SK-N-SH (cell line): Measurements from ENCODE around the gene CAMK2B. TPM values are rescaled to one million over a fixed set of nuclear protein-coding genes. Genes with fewer than 3 reads are reported as not detected.

Experiments
- CTCF ChIA-PET: fragments of 300-600, 350-600 bp; formaldehyde crosslinking; extraction: SDS; loops from one replicate; lab custom pipeline; 2021; lab: Yijun Ruan, JAX
- POLR2A ChIA-PET: fragments of 350-600 bp; sonication (Branson Sonifier 250); formaldehyde crosslinking; extraction: SDS; loops from one replicate; lab custom pipeline; 2020; ENCODE audit warnings: antibody characterized with exemption, inconsistent platforms; lab: Yijun Ruan, JAX
- DNase-seq: peaks from one replicate; pipeline ENCODE4 v3.0.0; 2012
- H2AFZ ChIP-seq: fragments of 200-600 bp; sonication (generic); 2 replicates; pipeline ENCODE4 v1.8.1; 2016; ENCODE audit warnings: antibody characterized with exemption, mild to moderate bottlenecking, low read depth
- H3F3A ChIP-seq: fragments of 200-600 bp; sonication (generic); replicated peaks from 2 replicates; pipeline ENCODE3; 2016; ENCODE audit warnings: antibody characterized with exemption, mild to moderate bottlenecking; ENCODE audit not compliant: insufficient read depth
- H3K27ac ChIP-seq, 2 experiments: fragments of 200-500 bp in 1 of 2; fragments of 200-600 bp in 1 of 2; sonication (Bioruptor generic) in 1 of 2; sonication (generic), shearing (Covaris generic) in 1 of 2; 2 replicates each; pipeline versions ENCODE4 v1.5.1 to v1.6.1; 2014 to 2016; ENCODE audit warnings: low read depth in 2 of 2, inconsistent platforms in 1 of 2, low read length in 1 of 2, mild to moderate bottlenecking in 1 of 2, mixed read lengths in 1 of 2
- H3K27me3 ChIP-seq: fragments of 200-600 bp; sonication (generic), shearing (Covaris generic); 2 replicates; pipeline ENCODE4 v1.6.1; 2016; ENCODE audit warnings: mixed run types; ENCODE audit not compliant: insufficient read depth
- H3K36me3 ChIP-seq, 2 experiments: fragments of 200-500 bp in 1 of 2; fragments of 200-600 bp in 1 of 2; sonication (Bioruptor generic) in 1 of 2; sonication (generic) in 1 of 2; replicated peaks in 1 of 2; 2 replicates each; pipeline versions ENCODE3 to v1.5.1; 2014 to 2016; ENCODE audit warnings: low read length in 1 of 2, mild to moderate bottlenecking in 1 of 2; ENCODE audit not compliant: insufficient read depth in 2 of 2, control insufficient read depth in 1 of 2
- H3K4me1 ChIP-seq, 2 experiments: fragments of 200-500 bp in 1 of 2; fragments of 200-600 bp in 1 of 2; sonication (Bioruptor generic) in 1 of 2; sonication (generic), shearing (Covaris generic) in 1 of 2; 2 replicates each; pipeline versions ENCODE4 v1.5.1 to v1.6.1; 2014 to 2016; ENCODE audit warnings: low read depth in 1 of 2, low read length in 1 of 2, mixed run types in 1 of 2; ENCODE audit not compliant: insufficient read depth in 2 of 2, control insufficient read depth in 1 of 2
- H3K4me2 ChIP-seq: fragments of 200-600 bp; sonication (generic), shearing (Covaris generic); 2 replicates; pipeline ENCODE4 v1.6.1; 2017; ENCODE audit warnings: mixed run types
- H3K4me3 ChIP-seq, 2 experiments: fragments of 200-500 bp in 1 of 2; fragments of 200-600 bp in 1 of 2; sonication (Bioruptor generic) in 1 of 2; sonication (generic), shearing (Covaris generic) in 1 of 2; 2 replicates each; pipeline versions ENCODE4 v1.5.1 to v1.8.1; 2014 to 2016; ENCODE audit warnings: low read depth in 2 of 2, inconsistent platforms in 1 of 2, low read length in 1 of 2, mild to moderate bottlenecking in 1 of 2, mixed read lengths in 1 of 2, moderate library complexity in 1 of 2
- H3K79me2 ChIP-seq: fragments of 200-600 bp; sonication (generic); 2 replicates; pipeline ENCODE4 v1.8.1; 2017; ENCODE audit warnings: mild to moderate bottlenecking; ENCODE audit not compliant: insufficient read depth
- H3K9ac ChIP-seq: fragments of 200-600 bp; sonication (generic); 2 replicates; pipeline ENCODE4 v1.6.1; 2017; ENCODE audit warnings: mixed run types
- H3K9me2 ChIP-seq: fragments of 200-600 bp; sonication (generic); 2 replicates; pipeline ENCODE4 v1.6.1; 2017; ENCODE audit warnings: mixed run types
- H3K9me3 ChIP-seq: fragments of 200-600 bp; sonication (generic); 2 replicates; pipeline ENCODE4 v1.6.1; 2017; ENCODE audit warnings: mixed run types, mild to moderate bottlenecking, moderate library complexity
- H4K20me1 ChIP-seq: fragments of 200-600 bp; sonication (generic); 2 replicates; pipeline ENCODE4 v1.6.1; 2017; ENCODE audit warnings: mild to moderate bottlenecking, mixed run types; ENCODE audit not compliant: insufficient read depth
- ELF1 ChIP-seq: IDR thresholded peaks from 2 replicates; pipeline ENCODE4 v1.4.0; 2012
- EP300 ChIP-seq, 2 experiments: IDR thresholded peaks; 2 replicates each; pipeline versions ENCODE4 v1.4.0 to v1.6.1; 2012; ENCODE audit warnings: borderline replicate concordance in 1 of 2, low read depth in 1 of 2, low read length in 1 of 2
- EZH2phosphoT487 ChIP-seq: fragments of 200-600 bp; sonication (generic); IDR thresholded peaks from 2 replicates; pipeline ENCODE4 v1.6.1; 2017; ENCODE audit warnings: low read depth, mixed run types, mild to moderate bottlenecking, antibody characterized with exemption, moderate library complexity, borderline replicate concordance
- FOXJ3 ChIP-seq: sonication (generic); formaldehyde crosslinking; IDR thresholded peaks from 2 replicates; pipeline ENCODE4 v1.5.1; 2020; ENCODE audit warnings: mild to moderate bottlenecking, missing genetic modification reagents
- MEF2A ChIP-seq: IDR thresholded peaks from 2 replicates; pipeline ENCODE4 v1.4.0; 2012; ENCODE audit warnings: low read depth, borderline replicate concordance
- NRF1 ChIP-seq: IDR thresholded peaks from 2 replicates; pipeline ENCODE4 v1.6.1; 2012; ENCODE audit warnings: low read depth, mild to moderate bottlenecking, low read length
- PBX3 ChIP-seq: IDR thresholded peaks from 2 replicates; pipeline ENCODE4; 2012
- RCOR1 ChIP-seq: fragments of 150-350 bp; IDR thresholded peaks from 2 replicates; pipeline ENCODE4 v1.6.1; 2017; ENCODE audit warnings: antibody characterized with exemption, low read length
- RXRA ChIP-seq: IDR thresholded peaks from 2 replicates; pipeline ENCODE4 v1.4.0; 2012; ENCODE audit warnings: low read depth, mild to moderate bottlenecking, borderline replicate concordance
- SIN3A ChIP-seq: IDR thresholded peaks from 2 replicates; pipeline ENCODE4 v1.6.1; 2012; ENCODE audit warnings: low read depth, mild to moderate bottlenecking, low read length, moderate library complexity, borderline replicate concordance
- SMC3 ChIP-seq: IDR thresholded peaks from 2 replicates; pipeline ENCODE4 v1.6.1; 2012; ENCODE audit warnings: low read depth, low read length, improper control_type of control experiment
- TCF12 ChIP-seq: IDR thresholded peaks from 2 replicates; pipeline ENCODE4 v1.4.0; 2012
- TEAD4 ChIP-seq: IDR thresholded peaks from 2 replicates; pipeline ENCODE4 v1.4.0; 2012; ENCODE audit warnings: mild to moderate bottlenecking, borderline replicate concordance; ENCODE audit not compliant: insufficient read depth
- YY1 ChIP-seq: IDR thresholded peaks from 2 replicates; pipeline ENCODE4 v1.4.0; 2012; ENCODE audit warnings: low read depth, mild to moderate bottlenecking
- ZBTB33 ChIP-seq: IDR thresholded peaks from 2 replicates; pipeline ENCODE4 v1.4.0; 2012; ENCODE audit warnings: low read depth, borderline replicate concordance
- WGBS: methylation state at CpG from one replicate; pipeline ENCODE4 v1.1.6; 2017; ENCODE audit warnings: low lambda C conversion rate; 5-methylcytosine and 5-hydroxymethylcytosine counted together
- polyA plus RNA-seq, 3 experiments: library from polyadenylated mRNA; depleted of rRNA; stranded (reverse); fragments of >200 nt; gene quantifications; 2 replicates each; pipeline ENCODE4 v1.2.3, GENCODE V29; 2012
- TF ChIP-seq, protein P1 (sequence below): fragments of 200-600 bp; sonication (generic); IDR thresholded peaks from 2 replicates; pipeline ENCODE4 v1.6.1; 2017; ENCODE audit warnings: antibody characterized with exemption, mild to moderate bottlenecking, moderate library complexity
- TF ChIP-seq, protein P2 (sequence below): IDR thresholded peaks from 2 replicates; pipeline ENCODE4 v1.6.1; 2012; ENCODE audit warnings: mild to moderate bottlenecking, low read depth, low read length, moderate library complexity

CAMK2B gene
- polyA plus RNA-seq, 1 of the 3 experiments (the other 2 are of a cell fraction) = 0.20 TPM

DNA sequence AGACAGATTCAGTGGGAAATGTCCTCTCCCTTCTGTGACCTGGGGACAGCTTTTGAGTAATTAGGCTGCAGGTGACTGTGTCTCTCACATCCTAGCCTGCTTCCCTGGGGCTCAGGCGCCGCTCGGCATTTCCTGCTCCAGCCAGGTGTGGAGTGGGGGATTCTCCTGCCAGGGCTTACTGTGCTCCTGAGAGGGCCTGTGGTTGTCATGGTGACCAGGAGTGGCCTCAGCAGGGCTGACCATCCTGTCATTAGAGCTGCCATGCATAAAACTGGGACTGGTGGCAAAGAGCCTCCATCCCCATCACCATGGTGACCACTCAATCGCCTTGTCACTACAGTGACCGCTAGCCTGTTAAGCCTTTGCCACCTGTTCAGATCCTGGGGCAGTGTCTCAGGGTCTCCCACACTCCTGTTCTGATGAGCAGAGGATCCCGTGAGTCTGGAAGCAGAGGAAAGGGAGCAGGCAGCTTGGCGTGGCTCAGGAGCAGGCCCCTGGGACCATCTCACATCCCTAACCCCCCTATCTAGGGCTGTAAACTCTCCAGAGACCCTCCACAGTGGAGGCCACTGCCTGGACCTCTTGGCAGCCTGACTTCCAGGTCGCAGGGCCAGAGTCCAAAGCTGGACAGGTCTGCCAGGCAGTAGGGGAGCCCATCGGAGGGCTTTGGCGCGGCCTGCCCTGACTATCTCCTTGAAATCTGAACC, 136.0 kb downstream of the CAMK2B start, which contains the start of gene GCK:
Gene GCK (minus strand): TSS at position 154 of the 707 bp plus-strand sequence. CDS start 486 bp downstream, outside the sequence.
- ChIA-PET CTCF (interaction anchor here (0.6 to 1.6 kb wide), 5 partner anchors 44 to 117 kb away, joined by 3 to 5 read pairs (median 3); no protein-coding TSS in a partner anchor), POLR2A (no interaction called here)
- Histone ChIP-seq H3K27ac (no peak within 1 kb of the TSS), H3F3A (peaks cover 4% of the 10 kb centered on the region), H3K9me3 (no peaks in the 10 kb centered on the region), H3K4me1 (peaks cover 0 to 8% of the 10 kb centered on the region in 2 experiments; a peak in 2 of 4 replicates), H3K79me2 (no peaks in the 10 kb centered on the region), H3K9ac (no peak within 1 kb of the TSS), H4K20me1 (no peaks in the 10 kb centered on the region), H3K36me3 (no peaks in the 10 kb centered on the region), H2AFZ (no peak within 1 kb of the TSS), H3K4me3 (no peak within 1 kb of the TSS), H3K4me2 (no peak within 1 kb of the TSS), H3K9me2 (no peaks in the 10 kb centered on the region), H3K27me3 (no peaks in the 10 kb centered on the region)
- 78% methylated on average over 8 of the region's 11 CpGs for WGBS
- DNase-seq = no peak
- TF ChIP-seq TEAD4 = no peak
- TF ChIP-seq NRF1 = no peak
- TF ChIP-seq EZH2phosphoT487 = no peak
- TF ChIP-seq TCF12 = no peak
- TF ChIP-seq MEF2A = no peak
- TF ChIP-seq, protein P1, sequence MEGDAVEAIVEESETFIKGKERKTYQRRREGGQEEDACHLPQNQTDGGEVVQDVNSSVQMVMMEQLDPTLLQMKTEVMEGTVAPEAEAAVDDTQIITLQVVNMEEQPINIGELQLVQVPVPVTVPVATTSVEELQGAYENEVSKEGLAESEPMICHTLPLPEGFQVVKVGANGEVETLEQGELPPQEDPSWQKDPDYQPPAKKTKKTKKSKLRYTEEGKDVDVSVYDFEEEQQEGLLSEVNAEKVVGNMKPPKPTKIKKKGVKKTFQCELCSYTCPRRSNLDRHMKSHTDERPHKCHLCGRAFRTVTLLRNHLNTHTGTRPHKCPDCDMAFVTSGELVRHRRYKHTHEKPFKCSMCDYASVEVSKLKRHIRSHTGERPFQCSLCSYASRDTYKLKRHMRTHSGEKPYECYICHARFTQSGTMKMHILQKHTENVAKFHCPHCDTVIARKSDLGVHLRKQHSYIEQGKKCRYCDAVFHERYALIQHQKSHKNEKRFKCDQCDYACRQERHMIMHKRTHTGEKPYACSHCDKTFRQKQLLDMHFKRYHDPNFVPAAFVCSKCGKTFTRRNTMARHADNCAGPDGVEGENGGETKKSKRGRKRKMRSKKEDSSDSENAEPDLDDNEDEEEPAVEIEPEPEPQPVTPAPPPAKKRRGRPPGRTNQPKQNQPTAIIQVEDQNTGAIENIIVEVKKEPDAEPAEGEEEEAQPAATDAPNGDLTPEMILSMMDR = no peak
- TF ChIP-seq RCOR1 = no peak

DNA sequence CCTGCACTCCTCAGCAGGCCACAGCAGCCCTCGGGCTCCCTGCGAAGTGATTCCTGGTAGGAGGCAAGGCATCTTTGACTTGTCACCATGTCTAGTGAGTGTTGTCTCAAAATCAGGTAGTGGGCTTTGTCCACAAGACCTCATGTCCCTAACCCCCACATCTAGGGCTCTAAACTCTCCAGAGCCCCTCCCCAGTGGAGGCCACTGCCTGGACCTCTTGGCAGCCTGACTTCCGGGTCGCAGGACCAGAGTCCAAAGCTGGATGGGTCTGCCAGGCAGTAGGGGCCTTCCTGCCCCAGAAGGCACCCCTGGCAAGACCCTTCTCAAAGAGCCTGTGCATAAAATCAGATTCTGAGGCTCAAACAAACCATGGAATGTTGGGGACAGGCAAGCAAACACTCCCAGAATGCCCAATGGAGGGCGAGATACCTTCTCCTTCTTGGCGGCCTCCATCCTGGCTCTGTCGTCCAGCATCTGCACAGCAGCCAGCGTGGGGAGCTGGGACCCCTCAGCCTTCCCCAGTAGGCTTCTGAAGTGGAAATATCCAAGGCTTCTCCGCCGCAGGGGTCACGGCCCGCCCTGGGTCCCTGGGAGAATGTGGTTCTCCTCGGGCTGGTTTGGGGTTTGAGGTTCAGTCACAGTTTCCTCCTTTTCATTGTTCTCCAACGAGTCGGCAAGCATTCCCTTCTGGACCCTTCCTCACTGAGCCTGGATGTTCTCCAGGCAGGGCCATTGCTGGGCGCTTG, 136.7 kb downstream of the CAMK2B start:
- WGBS = 71% methylated on average over 14 of the region's 16 CpGs
- Histone ChIP-seq H3K9me2 (no peaks in the 10 kb centered on the region), H3K27me3 (no peaks in the 10 kb centered on the region), H3K4me2 (no peak overlapping the region), H3K4me3 (no peak overlapping the region), H3K27ac (no peak overlapping the region), H3K79me2 (no peaks in the 10 kb centered on the region), H3K9ac (no peak overlapping the region), H3K9me3 (no peaks in the 10 kb centered on the region), H3K36me3 (no peaks in the 10 kb centered on the region), H2AFZ (no peak overlapping the region), H3F3A (peaks cover 4% of the 10 kb centered on the region), H4K20me1 (no peaks in the 10 kb centered on the region), H3K4me1 (peaks cover 0 to 11% of the 10 kb centered on the region in 2 experiments; a peak in 2 of 4 replicates)
- ChIA-PET POLR2A (no interaction called here), CTCF (interaction anchor here (0.6 to 1.5 kb wide), 2 partner anchors 44 to 116 kb away, joined by 3 to 5 read pairs; no protein-coding TSS in a partner anchor)
- DNase-seq = no peak
- TF ChIP-seq, protein P2, sequence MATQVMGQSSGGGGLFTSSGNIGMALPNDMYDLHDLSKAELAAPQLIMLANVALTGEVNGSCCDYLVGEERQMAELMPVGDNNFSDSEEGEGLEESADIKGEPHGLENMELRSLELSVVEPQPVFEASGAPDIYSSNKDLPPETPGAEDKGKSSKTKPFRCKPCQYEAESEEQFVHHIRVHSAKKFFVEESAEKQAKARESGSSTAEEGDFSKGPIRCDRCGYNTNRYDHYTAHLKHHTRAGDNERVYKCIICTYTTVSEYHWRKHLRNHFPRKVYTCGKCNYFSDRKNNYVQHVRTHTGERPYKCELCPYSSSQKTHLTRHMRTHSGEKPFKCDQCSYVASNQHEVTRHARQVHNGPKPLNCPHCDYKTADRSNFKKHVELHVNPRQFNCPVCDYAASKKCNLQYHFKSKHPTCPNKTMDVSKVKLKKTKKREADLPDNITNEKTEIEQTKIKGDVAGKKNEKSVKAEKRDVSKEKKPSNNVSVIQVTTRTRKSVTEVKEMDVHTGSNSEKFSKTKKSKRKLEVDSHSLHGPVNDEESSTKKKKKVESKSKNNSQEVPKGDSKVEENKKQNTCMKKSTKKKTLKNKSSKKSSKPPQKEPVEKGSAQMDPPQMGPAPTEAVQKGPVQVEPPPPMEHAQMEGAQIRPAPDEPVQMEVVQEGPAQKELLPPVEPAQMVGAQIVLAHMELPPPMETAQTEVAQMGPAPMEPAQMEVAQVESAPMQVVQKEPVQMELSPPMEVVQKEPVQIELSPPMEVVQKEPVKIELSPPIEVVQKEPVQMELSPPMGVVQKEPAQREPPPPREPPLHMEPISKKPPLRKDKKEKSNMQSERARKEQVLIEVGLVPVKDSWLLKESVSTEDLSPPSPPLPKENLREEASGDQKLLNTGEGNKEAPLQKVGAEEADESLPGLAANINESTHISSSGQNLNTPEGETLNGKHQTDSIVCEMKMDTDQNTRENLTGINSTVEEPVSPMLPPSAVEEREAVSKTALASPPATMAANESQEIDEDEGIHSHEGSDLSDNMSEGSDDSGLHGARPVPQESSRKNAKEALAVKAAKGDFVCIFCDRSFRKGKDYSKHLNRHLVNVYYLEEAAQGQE = no peak
- TF ChIP-seq EP300 (IDR thresholded peaks at IDR 0.05; ENCODE audit: borderline replicate concordance in 1 of 2, low read depth in 1 of 2, low read length in 1 of 2) = no peak
- no peak for TF ChIP-seq ZBTB33
- TF ChIP-seq PBX3 = no peak
- TF ChIP-seq SIN3A = no peak
- no peak for TF ChIP-seq ELF1
- no peak for TF ChIP-seq FOXJ3 (CRISPR knock-in tag)
- no peak for TF ChIP-seq TCF12
- TF ChIP-seq YY1 = no peak
- no peak for TF ChIP-seq SMC3
- no peak for TF ChIP-seq RXRA
